GM18909 (cell line): ENCODE results near the gene WDR48.
"Not testable (repeated sequence)": the region's sequence is repeated elsewhere in the genome, so short reads cannot be mapped to it uniquely, and the experiment has no call there.

ENCODE experiments used
- ATAC-seq: cut with Tn5 transposase; IDR thresholded peaks from one replicate; pipeline ENCODE4 v1.9.1; 2021; ENCODE audit warnings: mild to moderate bottlenecking; ENCODE audit not compliant: unreplicated experiment, poor library complexity

Gene WDR48

GRCh38 chr3:39051649-39052561, at the start of gene WDR48, which contains the start of gene SCN11A:
TSS of gene WDR48 (plus strand) at chr3:39052016. CDS start at chr3:39052026, 10 bp downstream.
TSS of gene SCN11A (minus strand) at chr3:39051944. CDS start at chr3:38950362, 101,582 bp downstream.
- ATAC-seq = peak; percentile 99

DNA sequence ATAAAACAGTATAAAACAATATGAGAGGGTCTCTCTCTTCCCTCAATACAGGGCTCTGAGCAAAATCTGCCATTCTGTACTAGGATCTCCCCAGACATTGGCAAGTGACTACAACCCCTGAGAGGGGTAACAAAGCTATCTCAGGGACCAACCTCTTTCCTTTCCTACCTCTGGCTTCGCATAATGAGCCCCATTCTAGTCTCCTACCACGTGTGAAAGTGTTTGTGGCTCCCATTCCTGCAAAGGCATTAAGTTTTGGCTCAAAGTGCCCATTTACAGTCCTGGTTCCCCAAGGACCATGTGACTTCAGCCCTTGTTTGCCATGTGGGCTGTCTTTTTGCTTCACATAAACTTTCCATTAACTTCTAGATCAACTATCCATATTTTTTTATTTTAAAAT, 46.5 kb upstream of the WDR48 start:
- no peak for ATAC-seq

- no peak for ATAC-seq
Observed at GRCh38 chr3:39011191-39011736, 40.6 kb upstream of the WDR48 start.

- ATAC-seq = no peak
Observed at GRCh38 chr3:39013289-39013688, 38.5 kb upstream of the WDR48 start.

GRCh38 chr3:39013921-39014509, 37.8 kb upstream of the WDR48 start:
- no peak for ATAC-seq

- no peak for ATAC-seq
Observed at GRCh38 chr3:39015418-39015817, 36.4 kb upstream of the WDR48 start.

DNA sequence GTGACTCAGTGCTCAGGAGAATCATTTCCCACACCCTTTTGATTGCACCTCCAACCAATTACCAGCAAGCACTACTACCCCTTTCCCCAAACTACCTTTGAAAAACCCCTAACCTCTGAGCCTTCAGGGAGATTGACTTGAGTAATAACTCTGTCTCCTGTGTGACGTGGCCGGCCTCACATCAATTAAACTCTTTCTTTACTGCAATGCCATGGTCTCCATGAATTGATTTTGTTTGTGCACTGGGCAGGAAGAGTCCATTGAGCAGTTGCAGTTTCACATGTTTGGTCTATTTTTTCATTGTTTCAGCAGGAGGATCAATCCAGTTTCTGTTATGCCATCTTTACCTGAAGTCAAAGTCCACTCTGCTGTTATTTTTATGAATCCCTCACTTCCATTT, 32.5 kb upstream of the WDR48 start:
- no peak for ATAC-seq

- ATAC-seq = peak; percentile 69
Observed at GRCh38 chr3:39021029-39021428, 30.8 kb upstream of the WDR48 start.

DNA sequence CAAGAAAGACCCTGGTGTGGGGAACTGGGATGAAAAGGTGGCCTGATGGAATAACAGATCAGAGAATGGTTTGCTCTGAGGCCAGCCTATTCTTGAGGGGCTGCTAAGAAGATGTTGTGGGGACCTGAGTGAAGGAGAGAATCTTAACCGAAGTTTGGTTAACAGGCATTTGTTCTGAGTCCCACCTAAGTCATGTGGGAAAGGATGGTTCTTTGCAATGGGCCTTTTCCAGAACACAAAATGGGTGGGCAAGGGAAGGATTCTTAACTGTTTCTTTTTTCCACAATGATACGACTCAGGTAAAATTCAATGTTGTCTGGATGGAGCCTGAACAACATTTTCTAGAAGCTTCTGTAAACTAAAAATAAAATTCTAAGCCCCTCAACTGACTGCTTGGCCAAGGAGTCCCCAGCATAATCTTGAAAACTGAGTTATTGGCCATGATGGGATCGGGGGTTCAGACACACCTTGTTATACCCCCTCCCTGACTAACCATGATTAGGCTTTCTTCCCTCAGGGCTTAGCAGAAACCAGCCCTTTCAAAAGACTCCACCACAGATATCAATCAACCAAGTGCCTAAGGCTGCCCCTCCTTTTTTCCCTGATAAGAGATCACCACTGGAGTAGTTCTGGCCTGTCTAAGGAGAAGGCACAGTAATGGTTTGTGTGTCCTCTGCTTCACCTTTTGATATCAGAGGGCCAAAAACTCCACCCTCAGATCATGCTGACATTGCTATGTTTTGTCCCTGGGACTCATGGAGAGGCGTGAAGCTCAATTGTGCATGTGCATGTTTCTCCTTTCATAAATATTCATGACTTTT, 30.1 kb upstream of the WDR48 start:
- ATAC-seq = no peak

GRCh38 chr3:39022286-39022630, 29.6 kb upstream of the WDR48 start:
- no peak for ATAC-seq

GRCh38 chr3:39024497-39024896, 27.3 kb upstream of the WDR48 start:
- ATAC-seq = no peak

DNA sequence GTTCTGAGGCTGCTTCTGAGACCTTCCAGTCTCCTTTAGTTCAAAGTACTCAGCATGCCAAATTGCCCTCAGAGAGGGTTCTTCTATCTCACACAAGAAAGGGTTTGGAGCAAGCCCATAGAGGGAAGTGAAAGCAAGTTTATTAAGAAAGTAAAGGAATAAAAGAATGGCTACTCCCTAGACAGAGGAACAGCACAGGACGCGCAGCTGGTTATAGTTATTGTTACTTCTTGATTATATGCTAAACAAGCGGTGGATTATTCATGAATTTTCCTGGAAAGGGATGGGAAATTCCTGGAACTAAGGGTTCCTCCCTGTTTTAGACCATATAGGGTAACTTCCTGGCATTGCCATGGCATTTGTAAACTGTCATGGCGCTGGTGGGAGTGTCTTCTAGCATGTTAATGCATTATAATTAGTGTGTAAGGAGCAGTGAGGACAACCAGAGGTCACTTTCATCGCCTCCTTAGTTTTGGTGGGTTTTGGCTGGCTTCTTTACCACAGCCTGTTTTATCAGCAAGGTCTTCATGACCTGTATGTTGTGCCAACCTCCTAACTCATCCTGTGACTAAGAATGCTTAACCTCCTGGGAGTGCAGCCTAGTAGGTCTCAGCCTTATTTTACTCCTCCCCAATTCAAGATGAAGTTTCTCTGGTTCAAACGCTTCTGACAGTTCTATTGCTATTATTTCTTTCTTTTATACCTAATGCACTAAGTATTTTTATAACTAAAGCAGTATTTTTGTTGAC, 26.4 kb upstream of the WDR48 start:
- ATAC-seq = no peak

DNA sequence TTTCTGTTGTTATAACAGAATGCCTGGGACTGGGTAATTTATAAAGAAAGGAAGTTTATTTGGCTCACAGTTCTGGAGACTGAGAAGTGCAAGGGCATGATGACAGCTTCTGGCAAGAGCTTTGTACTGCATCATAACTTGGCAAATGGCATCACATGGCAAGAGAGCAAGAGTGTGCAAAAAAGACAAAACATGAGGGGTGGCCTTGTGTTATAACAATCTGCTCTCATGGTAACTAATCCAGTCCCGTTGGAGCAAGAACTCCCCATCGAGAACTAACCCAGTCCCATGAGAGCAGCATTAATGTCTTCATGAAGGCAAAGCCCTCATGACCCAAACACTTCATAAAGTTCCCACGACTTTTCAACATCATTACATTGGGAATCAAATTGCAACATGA, 23.3 kb upstream of the WDR48 start:
- ATAC-seq = no peak

DNA sequence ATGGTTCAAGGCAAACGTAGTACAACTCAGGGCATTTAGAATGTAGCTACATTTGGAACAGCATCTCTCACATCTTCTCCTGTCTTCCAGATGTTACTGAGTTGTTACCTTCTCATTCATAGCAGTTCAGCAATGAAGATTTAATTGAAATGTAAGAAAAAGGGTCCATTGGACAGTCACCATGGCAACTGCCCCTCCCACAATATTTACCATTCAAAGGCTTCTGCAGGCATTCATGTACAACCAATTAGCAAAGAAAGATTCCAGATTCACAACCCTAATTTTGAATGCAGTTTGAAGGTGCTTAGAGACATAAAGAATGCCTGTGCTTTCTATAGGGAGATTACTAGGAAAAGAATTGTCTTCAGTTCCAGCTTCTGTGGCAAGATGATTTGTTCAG, 22.3 kb upstream of the WDR48 start:
- no peak for ATAC-seq

GRCh38 chr3:39038165-39038564, 13.7 kb upstream of the WDR48 start:
- no peak for ATAC-seq

DNA sequence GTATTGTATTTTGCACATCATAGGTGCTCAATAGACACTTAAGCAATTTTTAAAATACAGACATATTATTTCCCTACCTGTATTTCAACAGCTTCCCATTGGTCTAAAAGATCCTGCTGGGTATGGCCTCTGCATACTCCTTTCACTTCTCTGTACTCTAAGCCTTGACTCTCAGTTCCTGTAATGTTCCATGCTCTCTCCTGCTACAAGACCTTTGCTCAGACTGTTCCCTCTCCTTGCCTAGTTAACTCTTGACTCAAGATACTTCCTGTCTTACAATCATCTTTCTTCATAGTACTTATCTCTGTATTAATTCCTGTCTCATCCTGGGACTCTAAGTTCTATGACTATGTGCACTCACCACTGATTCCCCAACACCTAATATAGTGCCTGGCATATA, 1.8 kb upstream of the WDR48 start:
- ATAC-seq = no peak

DNA sequence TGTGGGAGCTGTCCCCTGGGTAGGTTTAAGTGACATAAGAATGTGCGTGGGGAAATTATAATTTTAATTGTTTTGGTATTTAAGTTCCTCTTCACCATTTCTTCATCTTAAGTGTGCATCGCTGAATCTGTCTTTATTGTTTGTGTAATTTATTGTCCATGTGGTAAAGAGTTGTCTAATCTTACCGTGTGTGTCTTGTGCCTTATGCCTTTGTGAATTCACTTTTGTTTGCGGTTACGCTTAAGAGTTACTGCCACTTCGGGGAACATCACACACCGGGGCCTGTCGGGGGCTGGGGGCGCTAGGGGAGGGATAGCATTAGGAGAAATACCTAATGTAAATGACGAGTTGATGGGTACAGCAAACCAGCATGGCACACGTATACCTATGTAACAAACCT, 767 bp downstream of the WDR48 start:
- no peak for ATAC-seq

GRCh38 chr3:39053696-39054095, 1.9 kb downstream of the WDR48 start:
- ATAC-seq = no peak

GRCh38 chr3:39056151-39056550, 4.3 kb downstream of the WDR48 start:
- ATAC-seq = no peak

GRCh38 chr3:39061228-39061627, 9.4 kb downstream of the WDR48 start:
- ATAC-seq = not testable (repeated sequence)
